HEK293 (cell line): ENCODE data around the gene KCTD6.

Experiments
- CTCF ChIA-PET: fragments of 350-600 bp; formaldehyde crosslinking; extraction: SDS; loops from one replicate; lab custom pipeline; 2021; ENCODE audit warnings: antibody characterized with exemption; lab: Yijun Ruan, JAX
- POLR2A ChIA-PET: fragments of 300-600 bp; formaldehyde crosslinking; extraction: SDS; loops from one replicate; lab custom pipeline; 2020; ENCODE audit warnings: antibody characterized with exemption, inconsistent platforms; lab: Yijun Ruan, JAX
- H3K27ac ChIP-seq: fragments of 200-500 bp; sonication (Bioruptor generic); 2 replicates; pipeline ENCODE4 v1.5.1; 2014; ENCODE audit warnings: low read depth, low read length, control low read depth, inconsistent platforms; ENCODE audit errors: extremely low read depth
- H3K36me3 ChIP-seq, 2 experiments: fragments of 200-500 bp in 1 of 2; sonication (Bioruptor generic) in 1 of 2; 1 replicate in 1 of 2; 2 replicates in 1 of 2; pipeline ENCODE4 v1.5.1; 2014 to 2017; ENCODE audit warnings: inconsistent platforms in 2 of 2, low read length in 2 of 2; ENCODE audit not compliant: control insufficient read depth in 2 of 2, insufficient read depth in 1 of 2
- H3K4me1 ChIP-seq: fragments of 200-500 bp; sonication (Bioruptor generic); 2 replicates; pipeline ENCODE4 v1.5.1; 2014; ENCODE audit warnings: mild to moderate bottlenecking, low read length, inconsistent platforms; ENCODE audit not compliant: control insufficient read depth, insufficient read depth
- H3K4me3 ChIP-seq: 2 replicates; pipeline ENCODE4 v1.5.1; 2011; ENCODE audit warnings: low read depth, mild to moderate bottlenecking, control low read depth, low read length, moderate library complexity
- H3K9me3 ChIP-seq: fragments of 200-500 bp; sonication (Bioruptor generic); 2 replicates; pipeline ENCODE4 v1.5.1; 2014; ENCODE audit warnings: low read depth, low read length, inconsistent platforms; ENCODE audit not compliant: control insufficient read depth, insufficient read depth
- KLF1 ChIP-seq: fragments of 450-650 bp; formaldehyde crosslinking; IDR thresholded peaks from 2 replicates; pipeline ENCODE4 v1.5.1; 2016; ENCODE audit warnings: missing biosample characterization, missing genetic modification characterization
- TRIM28 ChIP-seq: IDR thresholded peaks from 2 replicates; pipeline ENCODE4 v1.6.1; 2011; ENCODE audit warnings: low read length, control low read depth, borderline replicate concordance
- YY1 ChIP-seq: fragments of 450-650 bp; formaldehyde crosslinking; IDR thresholded peaks from 2 replicates; pipeline ENCODE4 v1.5.1; 2018; ENCODE audit warnings: missing biosample characterization, missing genetic modification characterization
- ZBTB20 ChIP-seq: fragments of 450-650 bp; formaldehyde crosslinking; IDR thresholded peaks from 2 replicates; pipeline ENCODE4 v1.5.1; 2016; ENCODE audit warnings: missing biosample characterization, missing genetic modification characterization
- ZBTB44 ChIP-seq: fragments of 450-650 bp; IDR thresholded peaks from 2 replicates; pipeline ENCODE4 v1.5.1; 2018; ENCODE audit warnings: missing biosample characterization, mild to moderate bottlenecking, missing genetic modification characterization
- ZBTB8A ChIP-seq: fragments of 450-650 bp; formaldehyde crosslinking; IDR thresholded peaks from 2 replicates; pipeline ENCODE4 v1.5.1; 2016; ENCODE audit warnings: missing biosample characterization, missing genetic modification characterization
- ZIC2 ChIP-seq: fragments of 450-650 bp; formaldehyde crosslinking; IDR thresholded peaks from 2 replicates; pipeline ENCODE4 v1.5.1; 2016; ENCODE audit warnings: missing biosample characterization, missing genetic modification characterization
- ZNF148 ChIP-seq: fragments of 450-650 bp; formaldehyde crosslinking; IDR thresholded peaks from 2 replicates; pipeline ENCODE4 v1.5.0; 2017; ENCODE audit warnings: missing biosample characterization, missing genetic modification characterization, borderline replicate concordance
- ZNF398 ChIP-seq: fragments of 450-650 bp; formaldehyde crosslinking; IDR thresholded peaks from 2 replicates; pipeline ENCODE4 v1.5.1; 2017; ENCODE audit warnings: missing biosample characterization, missing genetic modification characterization
- ZNF423 ChIP-seq: fragments of 450-650 bp; formaldehyde crosslinking; IDR thresholded peaks from 2 replicates; pipeline ENCODE4 v1.5.1; 2016; ENCODE audit warnings: missing biosample characterization, missing genetic modification characterization
- ZNF510 ChIP-seq: fragments of 450-650 bp; formaldehyde crosslinking; IDR thresholded peaks from 2 replicates; pipeline ENCODE4 v1.5.1; 2018; ENCODE audit warnings: mild to moderate bottlenecking, missing genetic modification characterization, missing biosample characterization; ENCODE audit not compliant: insufficient replicate concordance
- ZNF514 ChIP-seq: fragments of 450-650 bp; formaldehyde crosslinking; IDR thresholded peaks from 2 replicates; pipeline ENCODE4 v1.5.1; 2016; ENCODE audit warnings: missing biosample characterization, missing genetic modification characterization
- ZNF548 ChIP-seq: fragments of 450-650 bp; formaldehyde crosslinking; IDR thresholded peaks from 2 replicates; pipeline ENCODE4 v1.5.1; 2016; ENCODE audit warnings: missing biosample characterization, missing genetic modification characterization
- ZNF660 ChIP-seq: fragments of 450-650 bp; IDR thresholded peaks from 2 replicates; pipeline ENCODE4 v1.5.1; 2018; ENCODE audit warnings: missing biosample characterization, mild to moderate bottlenecking, missing genetic modification characterization
- ZNF670 ChIP-seq: fragments of 450-650 bp; formaldehyde crosslinking; IDR thresholded peaks from 2 replicates; pipeline ENCODE4 v1.5.1; 2016; ENCODE audit warnings: missing biosample characterization, missing genetic modification characterization, low read depth
- ZNF747 ChIP-seq: fragments of 450-650 bp; formaldehyde crosslinking; IDR thresholded peaks from 2 replicates; pipeline ENCODE4 v1.5.1; 2016; ENCODE audit warnings: missing biosample characterization, missing genetic modification characterization
- ZNF785 ChIP-seq: fragments of 450-650 bp; formaldehyde crosslinking; IDR thresholded peaks from 2 replicates; pipeline ENCODE4 v1.5.1; 2016; ENCODE audit warnings: missing biosample characterization, missing genetic modification characterization
- ZNF830 ChIP-seq: fragments of 450-650 bp; IDR thresholded peaks from 2 replicates; pipeline ENCODE4 v1.5.0; 2018; ENCODE audit warnings: missing biosample characterization, missing genetic modification characterization, low read depth, mild to moderate bottlenecking, moderate library complexity
- ZSCAN5A ChIP-seq: fragments of 450-650 bp; formaldehyde crosslinking; IDR thresholded peaks from 2 replicates; pipeline ENCODE4 v1.5.1; 2016; ENCODE audit warnings: missing biosample characterization, missing genetic modification characterization

KCTD6 gene

GRCh38 chr3:58459160-58459559 lies 32.7 kb upstream of the KCTD6 start:
- Histone ChIP-seq H3K36me3 (no peaks in the 10 kb centered on the region), H3K9me3 (no peaks in the 10 kb centered on the region), H3K27ac (no peak overlapping the region), H3K4me3 (no peak overlapping the region), H3K4me1 (no peaks in the 10 kb centered on the region; the same call in 1 of the 2 replicates)
- CTCF ChIA-PET: interaction anchor here (0.9 kb wide), 1 partner anchor 153 kb away, joined by 3 read pairs; the partner anchor contains the start of genes HTD2 and RPP14
- POLR2A ChIA-PET: no interaction called here
- no peak for TF ChIP-seq ZBTB44 (tag by site-specific recombination)
- no peak for TF ChIP-seq ZNF398 (tag by site-specific recombination)
- TF ChIP-seq ZNF785 (tag by site-specific recombination): no peak
- no peak for TF ChIP-seq KLF1

DNA sequence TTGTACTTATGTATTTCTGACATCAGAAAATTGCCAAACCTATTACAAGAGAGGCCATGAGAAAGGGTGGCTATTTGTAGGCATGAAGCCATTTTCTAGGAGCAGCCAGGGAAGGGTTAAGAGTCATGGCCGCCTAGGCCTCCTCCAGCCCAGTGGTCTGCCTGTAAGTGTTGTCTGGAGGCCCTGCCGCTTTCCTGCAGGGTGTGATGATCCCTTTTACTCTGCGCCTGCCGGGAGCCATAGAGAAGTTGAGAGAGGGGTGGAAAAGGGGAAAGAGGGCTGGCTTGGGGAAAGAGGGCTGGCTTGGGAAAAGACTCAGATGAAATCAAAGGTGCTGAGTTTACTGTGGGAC lies 29.1 kb upstream of the KCTD6 start:
- no peaks in the 10 kb centered on the region for H3K9me3 ChIP-seq
- TF ChIP-seq ZNF510: no peak
- peak; percentile 23; the same call in 1 of the 2 replicates for TF ChIP-seq ZBTB20 (tag by site-specific recombination)
- peak; percentile 74 for TF ChIP-seq YY1 (tag by site-specific recombination)
- no peak for TF ChIP-seq ZNF548 (tag by site-specific recombination)
- peak; percentile 41 for TF ChIP-seq ZBTB8A (tag by site-specific recombination)
- TF ChIP-seq ZIC2: 0 out of 2 replicates have a peak, but pooled peaks have one; percentile 22
- no peak for TF ChIP-seq ZNF830 (tag by site-specific recombination)
- no peaks in the 10 kb centered on the region for H3K36me3 ChIP-seq
- CTCF ChIA-PET: no interaction called here
- H3K27ac ChIP-seq: peak overlapping the region; percentile 67
- POLR2A ChIA-PET: no interaction called here
- no peaks in the 10 kb centered on the region; the same call in 1 of the 2 replicates for H3K4me1 ChIP-seq
- H3K4me3 ChIP-seq: no peak overlapping the region

DNA sequence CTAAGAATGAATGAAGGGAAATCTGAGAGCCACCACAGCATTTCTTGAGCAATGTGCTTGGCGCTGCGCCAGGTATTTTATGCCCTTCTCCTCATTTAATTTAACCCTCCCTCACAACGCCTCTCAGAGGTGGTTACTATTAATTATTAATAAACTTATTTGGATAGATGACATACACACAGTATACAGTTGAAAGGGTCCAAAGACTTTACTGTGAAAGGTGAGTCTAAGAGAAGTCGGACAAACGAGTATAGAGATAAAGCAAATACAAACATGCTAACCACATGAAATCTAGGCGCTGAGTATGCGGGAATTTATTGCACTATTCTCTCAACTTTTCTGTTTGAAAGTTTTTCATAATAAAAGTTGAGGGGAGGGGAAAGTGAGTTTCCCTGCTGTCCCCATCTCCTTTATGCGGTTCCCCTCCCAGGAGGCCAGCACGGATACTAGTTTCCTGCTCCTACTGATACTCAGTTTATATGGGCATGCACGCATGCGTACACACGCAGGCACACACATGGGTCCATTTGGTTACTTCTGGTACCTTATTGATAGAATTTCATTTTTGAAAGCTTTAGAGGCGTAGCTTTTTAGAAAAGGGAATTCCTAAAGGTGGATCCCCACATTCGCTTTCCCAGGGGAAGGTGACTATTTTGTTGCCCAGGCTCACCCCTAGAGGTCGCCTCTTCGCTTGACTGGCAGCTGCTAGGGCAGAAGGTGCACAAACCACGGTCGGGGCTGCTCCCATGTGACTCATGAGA lies 28.5 kb upstream of the KCTD6 start:
- ChIA-PET CTCF (interaction anchor here (0.6 to 1.3 kb wide), 13 partner anchors 9 to 784 kb away, joined by 3 to 5 read pairs (median 3); no protein-coding TSS in a partner anchor), POLR2A (interaction anchor here (0.9 kb wide), 1 partner anchor 28 kb away, joined by 3 read pairs; the partner anchor contains the start of gene KCTD6)
- Histone ChIP-seq H3K4me3 (no peak overlapping the region), H3K36me3 (no peaks in the 10 kb centered on the region), H3K27ac (peak overlapping the region; percentile 67; the same call in 1 of the 2 replicates), H3K4me1 (no peaks in the 10 kb centered on the region; the same call in 1 of the 2 replicates), H3K9me3 (no peaks in the 10 kb centered on the region)
- TF ChIP-seq ZNF660 (tag by site-specific recombination) (peak; percentile 17; the same call in 1 of the 2 replicates), ZNF670 (no peak), ZNF747 (tag by site-specific recombination) (no peak), ZNF514 (tag by site-specific recombination) (no peak), ZNF148 (tag by site-specific recombination) (no peak), ZNF423 (tag by site-specific recombination) (no peak), TRIM28 (peak; percentile 77), ZSCAN5A (tag by site-specific recombination) (no peak)
